Psoas muscle (tissue), 8 donors: ENCODE measurements around the gene NTSR2. TPM values are rescaled to one million over a fixed set of nuclear protein-coding genes. Genes with fewer than 3 reads are reported as not detected.

Experiments used
- ATAC-seq, 4 donors: fragments of 200-7000 bp; cut with Tn5 transposase; one replicate each; pipeline ENCODE4 v1.9.1; 2020; ENCODE audit warnings: moderate library complexity in 3 of 4, mild to moderate bottlenecking in 2 of 4
- DNase-seq, 2 donors: peaks; one replicate each; pipeline ENCODE4 v3.0.0-alpha.2; 2020
- H3K27ac ChIP-seq: fragments of 200-600 bp; one replicate; pipeline ENCODE4 v1.8.0; 2022
- H3K27me3 ChIP-seq, 3 donors: fragments of 200-600 bp in 1 of 3; one replicate each; pipeline versions ENCODE4 v1.6.1 to v1.8.0; 2013 to 2022; ENCODE audit warnings: low read length in 2 of 3, mild to moderate bottlenecking in 2 of 3, moderate library complexity in 1 of 3; ENCODE audit not compliant: insufficient read depth in 3 of 3
- H3K36me3 ChIP-seq, 2 donors: fragments of 200-600 bp in 1 of 2; one replicate each; pipeline versions ENCODE4 v1.6.1 to v1.8.0; 2013 to 2022; ENCODE audit warnings: low read depth in 1 of 2, mild to moderate bottlenecking in 1 of 2, moderate library complexity in 1 of 2; ENCODE audit not compliant: insufficient read depth in 1 of 2
- H3K4me1 ChIP-seq: fragments of 200-600 bp; one replicate; pipeline ENCODE4 v1.8.0; 2022
- H3K4me3 ChIP-seq: fragments of 200-600 bp; one replicate; pipeline ENCODE4 v1.8.0; 2022; ENCODE audit warnings: mild to moderate bottlenecking
- H3K9me3 ChIP-seq: fragments of 200-600 bp; one replicate; pipeline ENCODE4 v1.8.0; 2022
- WGBS, 3 donors: extraction: QIAGEN DNeasy Blood & Tissue Kit; methylation state at CpG; one replicate each; pipeline versions ENCODE4 v1.1.6 to v1.1.7; 2013; 5-methylcytosine and 5-hydroxymethylcytosine counted together
- intact Hi-C, 2 donors: fragments of 100-400 bp; cut with DNase I; formaldehyde crosslinking; loops; one replicate each; pipeline versions ENCODE4 v1.11.0 to v1.14.2; 2022
- polyA plus RNA-seq, 3 donors: library from polyadenylated mRNA; stranded (reverse); fragments of 200-250 nt; gene quantifications; one replicate each; pipeline ENCODE4 v1.2.3, GENCODE V29; 2013
- total RNA-seq, 4 donors: library from RNA; stranded (reverse); fragmentation: NEBNext Ultra II Directional in 2 of 4; extraction: Animal tissue kit (Norgen Biotek cat#: 25700) in 2 of 4; gene quantifications; one replicate each; pipeline versions ENCODE4 v1.2.1 to v1.2.4, GENCODE V29; 2021 to 2023
- TF ChIP-seq, protein P1 (sequence below): fragments of 200-600 bp; IDR thresholded peaks from one replicate; pipeline ENCODE4 v1.8.0; 2022; ENCODE audit warnings: antibody characterized with exemption
- donor health status: healthy with polysubstance abuse.
- donor health status: DM: no; HTN: no; CAD: no; lungs with moderate emphysema.
- donor health status: Bipolar disorder and iron deficiency.
- donor health status: healthy.
- donor health status: DM: yes; HTN: yes; CAD: no.
- donor health status: DM: no; HTN: no; CAD: no.
- donor health status: DM: no; HTN: no; CAD: no.
- donor health status: DM: yes; HTN: yes; CAD: no.

The NTSR2 gene
- total and polyA plus RNA-seq, 7 donors = 0.18 to 0.97 (median 0.35) TPM; not detected in 1

DNA sequence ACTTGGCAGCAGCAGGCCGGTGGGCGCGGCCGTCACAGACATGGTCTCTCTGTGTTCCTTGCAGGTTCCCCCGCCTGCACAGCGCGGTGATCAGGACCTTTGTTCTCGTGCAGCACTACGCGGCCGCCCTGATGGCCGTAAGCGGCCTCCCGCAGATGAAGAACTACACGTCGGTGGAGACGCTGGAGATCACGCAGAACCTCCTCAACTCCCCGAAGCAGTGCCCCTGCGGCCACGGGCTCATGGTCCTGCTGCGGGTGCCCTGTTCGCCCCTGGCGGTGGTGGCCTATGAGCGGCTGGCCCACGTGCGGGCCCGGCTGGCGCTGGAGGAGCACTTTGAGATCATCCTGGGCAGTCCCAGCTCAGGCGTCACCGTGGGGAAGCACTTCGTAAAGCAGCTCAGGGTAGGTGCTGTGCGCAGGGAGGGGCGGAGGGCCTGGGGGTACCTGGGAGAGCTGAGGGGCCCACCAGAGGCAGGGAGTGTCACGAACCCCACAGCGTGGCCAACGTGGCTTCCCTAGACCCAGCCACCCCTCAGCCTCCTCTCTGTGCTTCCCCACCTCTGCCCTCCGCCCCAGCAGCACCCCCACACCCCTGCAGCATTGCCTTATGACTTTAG is 59.3 kb downstream of the NTSR2 start:
- no peaks in the 10 kb centered on the region for H3K4me1 ChIP-seq
- no peaks in the 10 kb centered on the region for H3K27me3 ChIP-seq
- no peak for ATAC-seq
- H3K36me3 ChIP-seq = peaks cover 0 to 7% of the 10 kb centered on the region in 2 donors
- H3K27ac ChIP-seq = no peak overlapping the region
- TF ChIP-seq, protein P1, sequence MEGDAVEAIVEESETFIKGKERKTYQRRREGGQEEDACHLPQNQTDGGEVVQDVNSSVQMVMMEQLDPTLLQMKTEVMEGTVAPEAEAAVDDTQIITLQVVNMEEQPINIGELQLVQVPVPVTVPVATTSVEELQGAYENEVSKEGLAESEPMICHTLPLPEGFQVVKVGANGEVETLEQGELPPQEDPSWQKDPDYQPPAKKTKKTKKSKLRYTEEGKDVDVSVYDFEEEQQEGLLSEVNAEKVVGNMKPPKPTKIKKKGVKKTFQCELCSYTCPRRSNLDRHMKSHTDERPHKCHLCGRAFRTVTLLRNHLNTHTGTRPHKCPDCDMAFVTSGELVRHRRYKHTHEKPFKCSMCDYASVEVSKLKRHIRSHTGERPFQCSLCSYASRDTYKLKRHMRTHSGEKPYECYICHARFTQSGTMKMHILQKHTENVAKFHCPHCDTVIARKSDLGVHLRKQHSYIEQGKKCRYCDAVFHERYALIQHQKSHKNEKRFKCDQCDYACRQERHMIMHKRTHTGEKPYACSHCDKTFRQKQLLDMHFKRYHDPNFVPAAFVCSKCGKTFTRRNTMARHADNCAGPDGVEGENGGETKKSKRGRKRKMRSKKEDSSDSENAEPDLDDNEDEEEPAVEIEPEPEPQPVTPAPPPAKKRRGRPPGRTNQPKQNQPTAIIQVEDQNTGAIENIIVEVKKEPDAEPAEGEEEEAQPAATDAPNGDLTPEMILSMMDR = no peak
- H3K9me3 ChIP-seq = no peaks in the 10 kb centered on the region
- 96 to 98% (median 97%) methylated on average over 37 to 38 of the region's 38 CpGs for WGBS, 3 donors
- no peak overlapping the region for H3K4me3 ChIP-seq
- DNase-seq = no peak
- intact Hi-C loops = no loop called here

Other genes with a start within 250 kb of the NTSR2 start
- 10 to 100 TPM; 19.5 to 38.4 (median 25.7) TPM for gene E2F6, start 204.0 kb downstream of the NTSR2 start, total RNA-seq
- gene E2F6, start 204.0 kb downstream of the NTSR2 start, polyA plus RNA-seq = 10 to 100 TPM; 20.7 to 56.4 (median 31.3) TPM
- gene GREB1, start 136.2 kb downstream of the NTSR2 start, total RNA-seq = 10 to 100 TPM in 2 of 4 donors, 1 to 10 TPM in 2; 1.7 to 17.5 (median 11.4) TPM
- 1 to 10 TPM; 1.3 to 3.2 (median 2.1) TPM for gene GREB1, start 136.2 kb downstream of the NTSR2 start, polyA plus RNA-seq
- 100 to 1,000 TPM; 109 to 382 (median 250) TPM for gene LPIN1, start 76.4 kb upstream of the NTSR2 start, total RNA-seq
- 100 to 1,000 TPM in 2 of 3 donors, 10 to 100 TPM in 1; 82.0 to 291 (median 146) TPM for gene LPIN1, start 76.4 kb upstream of the NTSR2 start, polyA plus RNA-seq